BE2C (cell line): ENCODE results near the gene MAP3K19.

Experiments
- DNase-seq: peaks from one replicate; pipeline ENCODE4 v3.0.0-alpha.2; 2020
- H3K27me3 ChIP-seq: fragments of 250-450 bp; sonication (Bioruptor Pico); 2 replicates; pipeline ENCODE4 v1.5.1; 2020; ENCODE audit warnings: mild to moderate bottlenecking
- H3K36me3 ChIP-seq: fragments of 250-450 bp; sonication (Bioruptor Pico); 2 replicates; pipeline ENCODE4 v1.5.1; 2020; ENCODE audit warnings: mild to moderate bottlenecking
- H3K4me1 ChIP-seq: fragments of 250-450 bp; sonication (Bioruptor Pico); 2 replicates; pipeline ENCODE4 v1.5.1; 2020
- H3K4me3 ChIP-seq: 2 replicates; pipeline ENCODE4 v1.5.1; 2011; ENCODE audit warnings: low read depth, low read length
- H3K9me3 ChIP-seq: fragments of 250-450 bp; sonication (Bioruptor Pico); 2 replicates; pipeline ENCODE4 v1.5.1; 2020
- CTCF ChIP-seq: IDR thresholded peaks from 2 replicates; pipeline ENCODE4 v1.5.1; 2012; ENCODE audit warnings: mild to moderate bottlenecking, low read depth, low read length

MAP3K19 gene

GRCh38 chr2:134934641-134935040, 112.6 kb downstream of the MAP3K19 start:
- Histone ChIP-seq H3K4me3 (no peak overlapping the region), H3K9me3 (no peaks in the 10 kb centered on the region), H3K36me3 (no peaks in the 10 kb centered on the region; the same call in none of the 2 replicates), H3K4me1 (no peaks in the 10 kb centered on the region), H3K27me3 (no peaks in the 10 kb centered on the region)
- no peak for DNase-seq
- TF ChIP-seq CTCF = no peak

- no peaks in the 10 kb centered on the region for H3K27me3 ChIP-seq
- H3K4me3 ChIP-seq = no peak overlapping the region
- no peak for TF ChIP-seq CTCF
- DNase-seq = no peak
- no peaks in the 10 kb centered on the region for H3K4me1 ChIP-seq
- H3K9me3 ChIP-seq = no peaks in the 10 kb centered on the region
- no peaks in the 10 kb centered on the region; the same call in none of the 2 replicates for H3K36me3 ChIP-seq
Observed at GRCh38 chr2:134934150-134934549, 113.1 kb downstream of the MAP3K19 start.

GRCh38 chr2:134933732-134934131, 113.5 kb downstream of the MAP3K19 start:
- no peak overlapping the region for H3K4me3 ChIP-seq
- no peak for DNase-seq

GRCh38 chr2:134932864-134933526, 114.3 kb downstream of the MAP3K19 start:
- no peak for TF ChIP-seq CTCF
- H3K4me1 ChIP-seq = no peaks in the 10 kb centered on the region
- DNase-seq = no peak
- no peaks in the 10 kb centered on the region; the same call in 1 of the 2 replicates for H3K36me3 ChIP-seq
- H3K9me3 ChIP-seq = no peaks in the 10 kb centered on the region
- no peaks in the 10 kb centered on the region for H3K27me3 ChIP-seq
- H3K4me3 ChIP-seq = no peak overlapping the region

More at GRCh38 chr2:134933732-134934131, 113.5 kb downstream of the MAP3K19 start:
- Histone ChIP-seq H3K36me3 (no peaks in the 10 kb centered on the region; the same call in none of the 2 replicates), H3K4me1 (no peaks in the 10 kb centered on the region), H3K27me3 (no peaks in the 10 kb centered on the region), H3K9me3 (no peaks in the 10 kb centered on the region)
- TF ChIP-seq CTCF = no peak

GRCh38 chr2:134927195-134927594, 120.1 kb downstream of the MAP3K19 start:
- TF ChIP-seq CTCF = no peak
- H3K36me3 ChIP-seq = no peaks in the 10 kb centered on the region
- H3K4me3 ChIP-seq = no peak overlapping the region
- no peak for DNase-seq
- H3K9me3 ChIP-seq = no peaks in the 10 kb centered on the region
- no peaks in the 10 kb centered on the region for H3K27me3 ChIP-seq
- H3K4me1 ChIP-seq = no peaks in the 10 kb centered on the region

- H3K4me1 ChIP-seq = no peaks in the 10 kb centered on the region
- DNase-seq = no peak
- no peak overlapping the region for H3K4me3 ChIP-seq
- no peaks in the 10 kb centered on the region for H3K36me3 ChIP-seq
- TF ChIP-seq CTCF = no peak
- H3K27me3 ChIP-seq = no peaks in the 10 kb centered on the region
- H3K9me3 ChIP-seq = no peaks in the 10 kb centered on the region
Observed at GRCh38 chr2:134926231-134926931, 120.9 kb downstream of the MAP3K19 start.
